Natural killer cell (primary cell): Measurements from ENCODE around the gene NTM. TPM values are rescaled to one million over a fixed set of nuclear protein-coding genes. Genes with fewer than 3 reads are reported as not detected.

ENCODE experiments used
- ATAC-seq, 3 donors: fragments of 150-1000 bp in 2 of 3; fragments of 200-7000 bp in 1 of 3; cut with Tn5 transposase; 1 replicate in 1 of 3; 2 replicates in 2 of 3; pipeline ENCODE4 v1.10.0; 2021; ENCODE audit warnings: mild to moderate bottlenecking in 2 of 3, moderate library complexity in 2 of 3
- DNase-seq, 2 donors: peaks; one replicate each; pipeline versions ENCODE4 v3.0.0 to v3.0.0-alpha.2; 2013 to 2021; ENCODE audit warnings: mixed read lengths in 1 of 2
- H3K27ac ChIP-seq: one replicate; pipeline ENCODE4 v1.5.1; 2013; ENCODE audit warnings: mild to moderate bottlenecking, low read length
- H3K27me3 ChIP-seq: one replicate; pipeline ENCODE4 v1.6.1; 2013; ENCODE audit warnings: low read length; ENCODE audit not compliant: control insufficient read depth, insufficient read depth
- H3K36me3 ChIP-seq: one replicate; pipeline ENCODE4 v1.6.1; 2013; ENCODE audit warnings: low read length; ENCODE audit not compliant: control insufficient read depth, insufficient read depth
- H3K4me1 ChIP-seq: one replicate; pipeline ENCODE4 v1.6.1; 2013; ENCODE audit warnings: low read length; ENCODE audit not compliant: control insufficient read depth, insufficient read depth
- H3K4me3 ChIP-seq: one replicate; pipeline ENCODE4 v1.5.1; 2013; ENCODE audit warnings: low read length
- H3K9me3 ChIP-seq: one replicate; pipeline ENCODE4 v1.6.1; 2013; ENCODE audit warnings: low read length; ENCODE audit not compliant: control insufficient read depth, insufficient read depth
- H3K27ac Mint-ChIP-seq, 2 donors: one replicate each; pipeline ENCODE4 v1.8.0; 2022; ENCODE audit warnings: mild to moderate bottlenecking in 2 of 2, mixed read lengths in 2 of 2, moderate library complexity in 1 of 2
- H3K27me3 Mint-ChIP-seq, 2 donors: one replicate each; pipeline ENCODE4 v1.8.0; 2022; ENCODE audit warnings: low read depth in 2 of 2, mixed read lengths in 2 of 2
- H3K36me3 Mint-ChIP-seq: one replicate; pipeline ENCODE4 v1.8.0; 2022; ENCODE audit warnings: mixed read lengths
- H3K4me1 Mint-ChIP-seq, 2 donors: one replicate each; pipeline ENCODE4 v1.8.0; 2022; ENCODE audit warnings: mixed read lengths in 2 of 2
- H3K4me3 Mint-ChIP-seq: one replicate; pipeline ENCODE4 v1.8.0; 2022; ENCODE audit warnings: mild to moderate bottlenecking, moderate library complexity, mixed read lengths
- H3K9me3 Mint-ChIP-seq, 2 donors: one replicate each; pipeline ENCODE4 v1.8.0; 2022; ENCODE audit warnings: mixed read lengths in 2 of 2
- WGBS: methylation state at CpG from one replicate; pipeline ENCODE4 v1.1.7; 2013; ENCODE audit warnings: missing lambda C conversion rate; ENCODE audit not compliant: insufficient coverage; 5-methylcytosine and 5-hydroxymethylcytosine counted together
- intact Hi-C: fragments of 100-400 bp; cut with micrococcal nuclease; formaldehyde crosslinking; loops from one replicate; pipeline ENCODE4 v1.14.2; 2022
- total RNA-seq, 4 donors: library from RNA; stranded (reverse); fragments of 120-200 nt in 1 of 4; gene quantifications; one replicate each; pipeline versions ENCODE4 v1.2.3 to v1.2.4, GENCODE V29; 2013 to 2022
- TF ChIP-seq, protein P1 (sequence below): fragments of 200-600 bp; IDR thresholded peaks from one replicate; pipeline ENCODE4 v1.8.0; 2022; ENCODE audit warnings: antibody characterized with exemption

The NTM gene
- total RNA-seq, 3 donors from 2014 or later (not counting 1 experiment from before 2014, with no cell fraction given): not detected

DNA sequence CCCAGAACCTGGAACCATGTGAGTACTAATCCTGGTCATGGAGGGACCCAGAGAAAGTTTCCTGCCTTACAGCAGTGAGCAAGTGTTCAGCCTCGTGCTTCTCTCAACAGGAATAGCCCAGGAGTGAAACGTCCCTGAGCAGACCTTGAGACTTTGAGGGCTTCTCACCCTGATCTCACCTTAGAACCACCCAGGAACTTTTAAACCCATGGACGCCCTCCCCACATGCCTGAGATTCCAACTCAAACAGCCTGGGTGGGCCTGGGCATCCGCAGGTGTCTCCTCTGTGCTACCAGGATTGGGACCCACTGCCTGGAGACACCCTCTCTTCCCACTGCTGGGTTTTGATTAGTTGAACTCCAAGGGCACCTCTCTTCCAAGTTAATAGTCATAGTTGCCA lies 297.2 kb downstream of the NTM start:
- H3K36me3 ChIP-seq: no peaks in the 10 kb centered on the region
- H3K4me3 Mint-ChIP-seq: no peak overlapping the region
- H3K27me3 ChIP-seq: no peaks in the 10 kb centered on the region
- no peaks in the 10 kb centered on the region for H3K9me3 ChIP-seq
- no peak overlapping the region for H3K27ac ChIP-seq
- DNase-seq (no peak), ATAC-seq (no peak)
- intact Hi-C loops: no loop called here
- no peak overlapping the region for H3K27ac Mint-ChIP-seq
- H3K27me3 Mint-ChIP-seq: no peaks in the 10 kb centered on the region
- 87% methylated on average over 4 of the region's 4 CpGs for WGBS
- peaks cover 8 to 9% of the 10 kb centered on the region in 2 donors for H3K4me1 Mint-ChIP-seq
- no peaks in the 10 kb centered on the region for H3K4me1 ChIP-seq
- no peak overlapping the region for H3K4me3 ChIP-seq
- H3K36me3 Mint-ChIP-seq: no peaks in the 10 kb centered on the region
- TF ChIP-seq, protein P1, sequence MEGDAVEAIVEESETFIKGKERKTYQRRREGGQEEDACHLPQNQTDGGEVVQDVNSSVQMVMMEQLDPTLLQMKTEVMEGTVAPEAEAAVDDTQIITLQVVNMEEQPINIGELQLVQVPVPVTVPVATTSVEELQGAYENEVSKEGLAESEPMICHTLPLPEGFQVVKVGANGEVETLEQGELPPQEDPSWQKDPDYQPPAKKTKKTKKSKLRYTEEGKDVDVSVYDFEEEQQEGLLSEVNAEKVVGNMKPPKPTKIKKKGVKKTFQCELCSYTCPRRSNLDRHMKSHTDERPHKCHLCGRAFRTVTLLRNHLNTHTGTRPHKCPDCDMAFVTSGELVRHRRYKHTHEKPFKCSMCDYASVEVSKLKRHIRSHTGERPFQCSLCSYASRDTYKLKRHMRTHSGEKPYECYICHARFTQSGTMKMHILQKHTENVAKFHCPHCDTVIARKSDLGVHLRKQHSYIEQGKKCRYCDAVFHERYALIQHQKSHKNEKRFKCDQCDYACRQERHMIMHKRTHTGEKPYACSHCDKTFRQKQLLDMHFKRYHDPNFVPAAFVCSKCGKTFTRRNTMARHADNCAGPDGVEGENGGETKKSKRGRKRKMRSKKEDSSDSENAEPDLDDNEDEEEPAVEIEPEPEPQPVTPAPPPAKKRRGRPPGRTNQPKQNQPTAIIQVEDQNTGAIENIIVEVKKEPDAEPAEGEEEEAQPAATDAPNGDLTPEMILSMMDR: no peak
- H3K9me3 Mint-ChIP-seq: no peaks in the 10 kb centered on the region

DNA sequence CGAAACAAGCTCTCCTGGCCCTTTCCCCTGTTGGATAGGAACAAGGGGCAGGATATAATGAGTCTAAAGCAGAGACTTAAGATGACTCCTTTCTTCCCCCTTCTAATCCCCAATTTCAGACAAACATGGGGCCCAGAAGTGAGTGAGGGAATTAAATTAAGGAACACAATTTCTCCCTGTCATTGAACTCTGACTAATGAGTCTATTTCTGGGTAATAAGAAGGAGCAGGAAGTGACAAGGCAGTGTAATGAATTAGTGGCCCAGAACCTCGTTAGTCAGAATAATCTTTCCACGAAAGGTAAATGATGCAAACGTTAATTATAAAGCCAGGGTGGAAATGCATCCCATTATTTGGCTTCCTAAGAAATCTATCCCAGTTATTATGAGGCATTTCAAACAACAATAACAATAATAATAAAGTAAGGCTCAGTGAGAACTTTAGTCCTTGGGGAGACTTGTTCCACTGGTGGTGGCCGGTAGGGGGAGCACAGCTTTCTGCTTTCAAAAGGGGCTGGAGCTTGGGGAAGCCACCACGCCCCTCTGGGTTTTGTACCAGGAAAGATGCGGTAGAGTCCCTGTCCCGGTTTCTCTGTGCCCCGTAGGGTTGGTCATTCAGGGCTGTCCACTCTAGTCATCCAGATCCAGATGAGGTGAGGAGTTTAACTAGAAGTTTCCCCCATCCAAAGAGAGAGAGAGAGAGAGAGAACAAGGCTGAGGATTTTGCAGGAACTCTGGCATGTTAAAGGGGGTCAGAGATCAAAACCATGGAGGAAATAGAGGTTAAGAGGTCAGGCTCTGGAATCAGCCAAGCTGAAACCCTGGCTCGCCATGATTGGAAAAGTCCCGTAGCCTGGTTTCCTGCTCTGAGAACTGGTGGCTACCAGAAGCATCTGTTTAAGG lies 298.3 kb downstream of the NTM start:
- 23% methylated on average over 10 of the region's 11 CpGs for WGBS
- Histone ChIP-seq H3K27ac (no peak overlapping the region), H3K4me1 (no peaks in the 10 kb centered on the region), H3K9me3 (no peaks in the 10 kb centered on the region), H3K27me3 (no peaks in the 10 kb centered on the region), H3K36me3 (no peaks in the 10 kb centered on the region), H3K4me3 (no peak overlapping the region)
- peak in 1 of 3 donors; percentile 61 for ATAC-seq
- Mint-ChIP-seq H3K36me3 (no peaks in the 10 kb centered on the region), H3K27ac (no peak overlapping the region), H3K4me1 (peaks cover 8 to 9% of the 10 kb centered on the region in 2 donors), H3K27me3 (no peaks in the 10 kb centered on the region), H3K4me3 (no peak overlapping the region), H3K9me3 (no peaks in the 10 kb centered on the region)
- intact Hi-C loops: no loop called here
- DNase-seq: peak in 1 of 2 donors; percentile 28
- TF ChIP-seq, protein P1: peak; percentile 55

DNA sequence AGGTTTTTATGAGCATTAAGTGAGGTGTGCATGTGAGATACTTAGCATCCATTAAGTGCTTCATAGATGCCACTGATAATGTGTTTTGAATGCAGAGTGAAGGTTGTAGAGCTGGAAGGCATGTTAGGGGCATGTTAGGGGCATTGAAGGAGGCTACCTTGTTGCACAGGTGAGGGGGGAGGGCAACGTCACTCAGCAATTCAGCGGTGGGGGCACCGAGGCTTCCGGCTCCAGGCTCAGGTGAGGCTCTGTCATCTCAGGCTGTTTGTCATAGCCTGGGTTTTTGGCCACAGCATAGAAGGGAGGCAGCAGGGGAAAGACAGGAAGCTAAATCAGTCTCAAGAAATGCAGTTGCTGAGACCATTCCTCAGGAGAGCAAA lies 299.0 kb downstream of the NTM start:
- Mint-ChIP-seq H3K4me3 (no peak overlapping the region), H3K9me3 (no peaks in the 10 kb centered on the region), H3K27me3 (no peaks in the 10 kb centered on the region), H3K27ac (no peak overlapping the region), H3K36me3 (no peaks in the 10 kb centered on the region), H3K4me1 (peaks cover 8 to 9% of the 10 kb centered on the region in 2 donors)
- 71% methylated on average over 4 of the region's 4 CpGs for WGBS
- H3K36me3 ChIP-seq: no peaks in the 10 kb centered on the region
- no peaks in the 10 kb centered on the region for H3K4me1 ChIP-seq
- H3K27ac ChIP-seq: no peak overlapping the region
- H3K27me3 ChIP-seq: no peaks in the 10 kb centered on the region
- ATAC-seq: no peak
- no peak for DNase-seq
- H3K4me3 ChIP-seq: no peak overlapping the region
- intact Hi-C loops: no loop called here
- no peaks in the 10 kb centered on the region for H3K9me3 ChIP-seq
- TF ChIP-seq, protein P1: no peak
